IPS-20b (cell line): ENCODE results near the gene BDH1.
"Not testable (repeated sequence)": the region's sequence is repeated elsewhere in the genome, so short reads cannot be mapped to it uniquely, and the experiment has no call there.

Experiments used
- H3K27ac ChIP-seq: one replicate; pipeline ENCODE4 v1.5.1; 2013; ENCODE audit warnings: low read length
- H3K27me3 ChIP-seq: 2 replicates; pipeline ENCODE4 v1.6.1; 2013; ENCODE audit warnings: mild to moderate bottlenecking, low read length, inconsistent platforms; ENCODE audit not compliant: insufficient read depth
- H3K36me3 ChIP-seq: 2 replicates; pipeline ENCODE4 v1.6.1; 2013; ENCODE audit warnings: low read depth, mild to moderate bottlenecking, inconsistent platforms, low read length, moderate library complexity; ENCODE audit not compliant: insufficient read depth
- H3K4me1 ChIP-seq: 2 replicates; pipeline ENCODE4 v1.6.1; 2013; ENCODE audit warnings: mild to moderate bottlenecking, control low read depth, inconsistent platforms, low read length, moderate library complexity; ENCODE audit not compliant: insufficient read depth
- H3K4me3 ChIP-seq: 2 replicates; pipeline ENCODE4 v1.5.1; 2013; ENCODE audit warnings: mild to moderate bottlenecking, low read length, inconsistent platforms
- H3K9ac ChIP-seq: 2 replicates; pipeline ENCODE4 v1.6.1; 2013; ENCODE audit warnings: low read depth, mild to moderate bottlenecking, inconsistent platforms, low read length, moderate library complexity
- H3K9me3 ChIP-seq: 2 replicates; pipeline ENCODE4 v1.6.1; 2013; ENCODE audit warnings: mild to moderate bottlenecking, low read depth, low read length, inconsistent platforms; ENCODE audit not compliant: insufficient read depth

The BDH1 gene

DNA sequence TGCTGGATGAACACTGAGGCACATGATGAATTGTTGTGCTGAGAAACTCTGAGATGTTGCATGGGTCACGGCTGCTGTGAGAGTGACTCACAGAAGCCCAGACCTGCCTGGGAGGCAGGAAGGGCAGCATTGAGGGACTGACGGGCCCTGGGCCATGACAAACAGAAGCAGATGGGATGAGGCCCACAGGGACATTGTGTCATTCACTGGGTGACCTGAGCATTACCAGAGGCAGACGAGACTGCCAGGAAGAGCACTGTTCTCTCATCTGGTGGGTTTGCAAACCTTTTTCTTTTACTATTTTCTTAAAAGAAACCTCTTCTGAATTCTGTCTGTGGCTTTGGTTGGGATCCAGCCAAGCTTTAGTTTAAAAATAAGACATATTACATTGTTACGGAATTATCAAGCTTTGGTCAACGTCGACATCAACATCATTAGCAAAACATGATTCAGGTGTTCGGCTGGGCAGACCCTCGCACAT, 67.8 kb downstream of the BDH1 start:
- no peak overlapping the region for H3K9ac ChIP-seq

DNA sequence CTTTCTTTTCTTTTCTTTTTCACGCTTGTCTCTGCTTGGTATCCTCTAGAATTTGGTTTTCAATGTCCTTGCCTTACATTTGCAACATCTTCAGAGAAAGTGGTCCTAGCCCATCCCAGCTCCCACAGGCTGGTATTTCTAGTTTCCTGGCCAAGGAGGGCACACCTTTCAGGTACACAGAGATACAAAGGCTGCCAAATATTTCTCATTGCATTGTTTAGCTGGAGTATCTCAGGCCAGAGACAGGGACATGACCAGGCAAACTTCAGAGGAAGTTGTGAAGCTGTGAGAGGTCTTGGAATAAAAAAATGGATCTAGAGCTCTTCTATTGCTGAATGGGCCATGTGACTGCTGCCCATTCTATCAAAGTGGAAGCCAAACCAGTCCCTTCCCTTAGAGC, 68.9 kb downstream of the BDH1 start:
- Histone ChIP-seq H3K4me1 (peaks cover 14% of the 10 kb centered on the region), H3K36me3 (no peaks in the 10 kb centered on the region), H3K4me3 (no peak overlapping the region), H3K27me3 (no peaks in the 10 kb centered on the region), H3K27ac (no peak overlapping the region), H3K9me3 (no peaks in the 10 kb centered on the region), H3K9ac (no peak overlapping the region)

More for the DNA sequence above, 67.8 kb downstream of the BDH1 start:
- no peaks in the 10 kb centered on the region for H3K9me3 ChIP-seq
- H3K4me3 ChIP-seq: no peak overlapping the region
- no peak overlapping the region for H3K27ac ChIP-seq
- peaks cover 4% of the 10 kb centered on the region; the same call in 1 of the 2 replicates for H3K4me1 ChIP-seq
- no peaks in the 10 kb centered on the region for H3K36me3 ChIP-seq
- H3K27me3 ChIP-seq: no peaks in the 10 kb centered on the region

DNA sequence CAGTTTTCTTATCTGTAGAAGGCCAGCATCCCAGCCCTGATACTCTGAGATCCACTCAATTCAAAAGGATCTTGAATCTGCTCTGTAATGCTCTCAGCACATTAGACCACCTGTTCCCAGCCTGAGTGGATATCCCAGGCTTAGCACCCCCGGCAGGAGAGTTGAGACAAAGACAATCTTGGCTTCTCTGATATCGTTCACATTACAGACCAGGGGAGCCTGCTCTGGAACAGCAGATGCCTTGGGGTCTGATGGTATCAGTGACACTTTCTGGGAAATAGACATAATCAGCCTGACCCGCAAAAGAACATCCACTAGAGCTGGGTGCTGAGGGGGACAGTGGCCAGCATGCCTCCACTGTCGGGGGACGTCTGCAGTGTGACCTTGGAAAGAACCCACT, 70.6 kb downstream of the BDH1 start:
- Histone ChIP-seq H3K27me3 (no peaks in the 10 kb centered on the region), H3K9ac (no peak overlapping the region), H3K27ac (no peak overlapping the region), H3K4me1 (peaks cover 15% of the 10 kb centered on the region), H3K36me3 (no peaks in the 10 kb centered on the region), H3K4me3 (no peak overlapping the region), H3K9me3 (no peaks in the 10 kb centered on the region)

DNA sequence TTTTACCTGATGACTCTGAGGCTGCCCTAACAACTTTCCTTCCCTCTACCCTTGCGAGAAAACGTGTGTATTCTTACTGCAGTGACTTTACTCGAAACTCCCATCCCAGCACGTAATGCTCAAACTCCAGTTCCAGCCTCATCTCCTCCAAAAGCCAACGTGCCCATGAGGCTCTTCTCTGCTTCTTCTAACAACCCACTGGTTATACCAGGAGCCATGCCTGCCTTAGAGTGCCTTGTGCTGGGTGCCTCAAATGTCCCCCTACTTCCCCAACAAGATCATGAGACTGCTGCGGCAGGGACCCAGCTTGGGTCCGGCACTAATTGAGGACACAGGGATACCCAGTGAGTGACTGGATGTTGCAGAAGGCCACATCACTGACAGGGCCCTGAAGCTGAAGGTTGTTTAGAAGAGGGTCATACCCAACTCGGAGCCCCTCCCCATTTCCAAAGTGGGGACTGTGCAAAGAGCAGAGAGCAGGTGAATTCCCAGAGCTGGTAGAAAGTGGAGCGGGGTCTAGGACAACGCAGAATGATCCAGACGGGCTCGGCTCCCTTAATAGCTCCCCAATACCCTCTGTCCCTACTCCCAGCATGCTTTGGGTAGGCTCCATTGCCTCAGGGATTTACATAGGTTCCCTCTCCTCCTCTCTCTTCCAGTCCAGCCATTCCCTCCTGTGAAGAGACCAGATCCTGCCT, 71.4 kb downstream of the BDH1 start:
- H3K36me3 ChIP-seq: no peaks in the 10 kb centered on the region
- H3K9me3 ChIP-seq: no peaks in the 10 kb centered on the region
- no peak overlapping the region for H3K4me3 ChIP-seq
- H3K9ac ChIP-seq: no peak overlapping the region
- no peaks in the 10 kb centered on the region for H3K27me3 ChIP-seq
- no peak overlapping the region for H3K27ac ChIP-seq
- H3K4me1 ChIP-seq: peaks cover 14% of the 10 kb centered on the region

DNA sequence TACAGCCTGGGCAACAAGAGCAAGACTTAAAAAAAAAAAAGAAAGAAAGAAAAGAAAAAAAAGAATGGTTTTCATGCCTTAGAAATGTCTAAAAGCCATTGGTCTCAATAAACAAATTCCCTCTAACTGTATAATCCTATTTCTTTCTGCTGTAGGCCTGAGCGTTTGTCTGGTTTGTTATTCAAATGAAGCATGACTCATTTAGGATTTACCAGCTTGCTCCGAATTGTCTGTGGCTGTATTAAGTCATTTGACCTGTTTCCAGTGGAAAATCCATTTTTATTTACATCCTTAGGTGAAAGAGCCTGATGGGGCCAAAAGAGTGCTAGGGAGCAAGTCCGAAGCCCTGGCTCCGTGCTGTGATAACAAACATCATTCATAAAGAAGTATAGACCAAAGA, 73.8 kb downstream of the BDH1 start:
- no peaks in the 10 kb centered on the region for H3K9me3 ChIP-seq
- H3K4me3 ChIP-seq: no peak overlapping the region
- no peaks in the 10 kb centered on the region for H3K27me3 ChIP-seq
- no peaks in the 10 kb centered on the region for H3K36me3 ChIP-seq
- H3K4me1 ChIP-seq: peaks cover 14% of the 10 kb centered on the region
- no peak overlapping the region for H3K9ac ChIP-seq
- no peak overlapping the region for H3K27ac ChIP-seq

DNA sequence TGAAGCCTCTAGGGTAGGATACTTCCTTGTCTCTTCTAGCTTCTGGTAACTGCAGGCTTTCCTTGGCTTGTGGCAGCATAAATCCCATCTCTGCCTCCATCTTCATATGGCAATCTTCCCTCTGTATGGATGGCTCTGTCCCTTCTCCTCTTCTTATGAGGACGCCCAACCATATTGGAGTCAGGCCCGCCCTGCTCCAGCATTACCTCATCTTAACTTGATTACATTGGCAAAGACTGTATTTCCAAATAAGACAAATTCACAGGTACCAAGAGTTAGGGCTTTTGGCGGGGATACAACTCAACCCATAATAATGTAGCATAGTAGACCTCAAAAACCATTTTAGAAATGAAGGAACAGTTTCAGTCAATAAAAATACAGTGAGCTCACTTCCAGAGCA, 75.4 kb downstream of the BDH1 start:
- Histone ChIP-seq H3K4me3 (no peak overlapping the region), H3K27ac (no peak overlapping the region), H3K9me3 (no peaks in the 10 kb centered on the region), H3K27me3 (no peaks in the 10 kb centered on the region), H3K4me1 (peaks cover 14% of the 10 kb centered on the region), H3K9ac (no peak overlapping the region), H3K36me3 (no peaks in the 10 kb centered on the region)

DNA sequence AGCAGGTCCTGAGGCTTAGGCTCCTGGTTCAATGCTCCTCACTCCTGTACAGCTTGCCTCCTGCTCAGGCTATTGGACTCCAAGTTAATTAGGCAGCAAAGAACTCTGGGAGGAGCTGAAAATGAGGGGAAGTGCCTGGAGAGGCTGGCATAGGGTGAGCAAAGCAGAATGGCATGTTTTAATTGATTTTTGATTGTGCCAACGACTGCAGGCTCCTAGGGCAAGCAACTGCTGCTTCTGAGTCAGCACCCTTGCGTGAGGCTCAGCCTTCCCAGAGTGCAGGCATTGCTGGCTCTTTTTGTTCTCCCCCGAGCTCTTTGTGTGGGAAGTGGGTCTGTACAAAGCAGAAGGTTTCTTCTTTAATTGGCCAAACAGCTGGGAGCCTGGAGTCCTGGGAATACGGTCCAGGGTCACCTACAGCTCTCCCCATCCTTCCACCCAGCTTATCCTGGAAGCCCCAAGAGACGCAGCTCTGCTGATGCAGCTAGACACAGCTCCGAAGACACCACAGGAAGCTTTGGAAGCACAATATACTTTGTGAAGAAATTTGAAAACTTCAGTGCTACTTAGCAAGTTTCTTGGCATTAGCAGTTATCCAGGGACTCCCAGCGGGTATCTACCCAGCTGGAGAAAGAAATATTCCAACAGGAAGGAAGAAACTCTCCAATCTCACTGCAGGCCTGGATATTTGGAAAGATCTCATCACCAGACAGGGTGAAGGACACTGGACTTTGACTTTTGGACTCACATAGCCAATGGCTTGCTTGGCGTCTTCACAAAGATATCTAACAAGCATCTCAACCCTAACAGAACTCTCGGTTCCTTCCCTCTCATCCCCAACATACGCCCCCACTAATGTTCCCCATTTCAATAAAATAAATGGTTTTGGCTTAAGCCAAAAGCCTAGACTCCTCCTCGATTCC, 76.8 kb downstream of the BDH1 start:
- H3K36me3 ChIP-seq: no peaks in the 10 kb centered on the region
- H3K9me3 ChIP-seq: no peaks in the 10 kb centered on the region
- no peak overlapping the region for H3K9ac ChIP-seq
- H3K4me1 ChIP-seq: peaks cover 14% of the 10 kb centered on the region
- H3K27ac ChIP-seq: no peak overlapping the region
- H3K4me3 ChIP-seq: no peak overlapping the region
- no peaks in the 10 kb centered on the region for H3K27me3 ChIP-seq

DNA sequence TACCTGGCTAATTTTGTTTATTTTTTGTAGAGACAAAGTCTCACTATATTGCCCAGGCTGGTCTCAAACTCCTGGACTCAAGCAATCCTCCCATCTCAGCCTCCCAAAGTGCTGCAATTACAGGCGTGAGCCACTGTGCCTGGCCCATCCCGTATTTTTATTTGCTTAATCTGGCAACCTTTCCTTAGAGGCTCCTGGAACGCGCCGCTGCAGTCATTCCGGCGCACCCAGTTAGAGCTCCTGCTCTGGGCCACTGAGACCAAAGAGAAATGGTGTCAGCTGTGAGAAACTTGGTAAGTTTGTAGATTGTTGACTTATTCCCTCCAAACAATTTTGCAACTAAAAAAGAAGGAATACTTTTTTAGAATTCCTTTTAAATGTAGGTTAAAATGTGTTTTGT, 78.0 kb downstream of the BDH1 start:
- H3K4me3 ChIP-seq, H3K9me3 ChIP-seq, H3K27me3 ChIP-seq, H3K36me3 ChIP-seq, H3K27ac ChIP-seq, H3K9ac ChIP-seq: not testable (repeated sequence)
- peaks cover 13% of the 10 kb centered on the region for H3K4me1 ChIP-seq

DNA sequence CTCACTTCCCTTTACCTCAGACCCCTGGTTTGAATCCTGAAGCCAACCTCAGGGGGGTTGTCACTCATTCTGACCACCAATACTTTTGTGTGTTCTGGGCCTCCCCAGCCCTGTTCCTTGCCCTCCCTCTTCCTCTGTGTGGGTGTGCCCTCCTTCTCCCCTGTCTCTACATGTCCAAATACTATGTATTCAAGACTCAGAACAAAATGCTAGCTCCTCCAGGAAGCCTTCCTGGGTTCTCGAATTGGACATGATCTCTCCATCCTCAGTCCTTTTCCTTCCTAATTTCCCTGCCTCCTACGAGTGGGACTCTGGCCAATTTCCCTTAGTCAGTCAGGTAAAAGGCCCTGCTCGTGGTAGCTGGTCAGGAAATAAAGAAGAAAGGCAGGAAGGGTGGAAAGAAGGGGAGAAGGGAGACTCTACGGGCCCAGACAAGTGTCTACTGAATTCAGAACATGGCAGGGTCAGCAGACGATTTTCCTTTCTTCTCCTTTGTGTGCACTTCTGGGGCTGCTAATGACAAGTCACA, 79.7 kb downstream of the BDH1 start:
- no peak overlapping the region for H3K9ac ChIP-seq
- H3K36me3 ChIP-seq: no peaks in the 10 kb centered on the region
- H3K27me3 ChIP-seq: no peaks in the 10 kb centered on the region
- no peaks in the 10 kb centered on the region for H3K9me3 ChIP-seq
- H3K4me3 ChIP-seq: no peak overlapping the region
- H3K4me1 ChIP-seq: peaks cover 1% of the 10 kb centered on the region
- no peak overlapping the region for H3K27ac ChIP-seq

DNA sequence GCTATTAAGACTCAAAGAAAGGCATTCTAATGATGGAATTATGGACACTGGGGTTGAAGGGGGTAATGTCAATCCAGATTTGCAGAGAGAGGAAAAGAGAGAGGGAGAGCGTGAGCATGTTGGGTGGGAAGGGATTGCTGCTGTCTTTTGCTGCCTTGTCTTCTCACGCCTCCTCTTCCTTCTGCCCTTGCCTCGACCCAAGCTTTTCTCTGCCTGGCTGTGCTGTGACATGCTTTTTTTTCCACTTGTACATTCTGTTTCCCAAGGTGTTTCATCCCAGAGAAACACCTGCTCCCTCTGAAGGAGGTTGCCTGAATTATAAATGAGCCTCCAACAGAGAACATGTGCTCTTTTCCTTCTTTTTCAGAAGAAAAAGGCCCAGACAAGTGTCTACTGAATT, 80.3 kb downstream of the BDH1 start:
- Histone ChIP-seq H3K9ac (no peak overlapping the region), H3K4me1 (0 out of 2 replicates have a peak, but pooled peaks cover 4% of the 10 kb centered on the region), H3K36me3 (no peaks in the 10 kb centered on the region), H3K27me3 (no peaks in the 10 kb centered on the region), H3K4me3 (no peak overlapping the region), H3K27ac (no peak overlapping the region), H3K9me3 (no peaks in the 10 kb centered on the region)

DNA sequence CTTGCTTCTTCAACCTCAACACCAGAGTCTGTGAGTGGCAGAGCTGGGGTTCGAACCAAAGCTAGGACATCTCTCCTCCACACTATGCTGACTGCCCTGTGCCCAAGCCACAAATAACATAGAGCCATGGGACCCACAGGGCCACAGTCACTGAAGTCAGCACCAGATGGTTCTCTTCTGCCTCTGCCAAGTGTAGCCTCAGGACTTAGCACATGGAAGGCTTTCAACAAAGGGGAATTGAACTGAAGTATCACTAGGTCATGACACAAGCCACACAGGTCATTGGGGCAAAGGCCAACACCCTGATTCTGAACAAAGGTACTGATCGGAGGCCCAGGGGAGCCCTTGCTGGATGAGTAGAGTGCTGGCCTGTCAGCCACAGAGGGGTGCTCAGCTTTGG, 83.6 kb downstream of the BDH1 start:
- H3K4me3 ChIP-seq: no peak overlapping the region
- no peaks in the 10 kb centered on the region for H3K36me3 ChIP-seq
- H3K27me3 ChIP-seq: no peaks in the 10 kb centered on the region; the same call in 1 of the 2 replicates
- no peak overlapping the region for H3K9ac ChIP-seq
- H3K4me1 ChIP-seq: peaks cover 11% of the 10 kb centered on the region; the same call in 1 of the 2 replicates
- no peaks in the 10 kb centered on the region for H3K9me3 ChIP-seq
- no peak overlapping the region for H3K27ac ChIP-seq
